H1 (cell line): ENCODE measurements around the gene ZBTB20. TPM values are rescaled to one million over a fixed set of nuclear protein-coding genes. Genes with fewer than 3 reads are reported as not detected.

Experiments used
- ASH2L ChIP-seq: fragments of 200-600, 300-600 bp; sonication (generic); IDR thresholded peaks from one replicate; pipeline ENCODE4 v1.7.1; 2017; ENCODE audit warnings: low read length
- CHD7 ChIP-seq: fragments of 300-600 bp; sonication (generic); IDR thresholded peaks from 2 replicates; pipeline ENCODE4 v1.7.1; 2012; ENCODE audit warnings: low read length, moderate library complexity, mild to moderate bottlenecking, inconsistent platforms; ENCODE audit not compliant: insufficient replicate concordance
- EGR1 ChIP-seq: IDR thresholded peaks from 2 replicates; pipeline ENCODE4 v1.6.1; 2011; ENCODE audit warnings: low read depth, low read length, borderline replicate concordance
- EZH2 ChIP-seq: fragments of 200-600 bp; sonication (generic); IDR thresholded peaks from 2 replicates; pipeline ENCODE4 v1.7.1; 2012; ENCODE audit warnings: low read depth, mild to moderate bottlenecking, moderate library complexity, low read length, inconsistent platforms; ENCODE audit not compliant: severe bottlenecking
- GTF2F1 ChIP-seq: IDR thresholded peaks from 2 replicates; pipeline ENCODE4 v1.6.1; 2012; ENCODE audit warnings: low read depth, low read length, improper control_type of control experiment, borderline replicate concordance
- HDAC6 ChIP-seq: IDR thresholded peaks from one replicate; pipeline ENCODE4 v1.7.1; 2012; ENCODE audit warnings: low read depth, mild to moderate bottlenecking, inconsistent platforms, low read length, moderate library complexity
- JUND ChIP-seq: IDR thresholded peaks from 2 replicates; pipeline ENCODE4 v1.6.1; 2011; ENCODE audit warnings: mild to moderate bottlenecking, improper control_type of control experiment, low read length
- SIN3A ChIP-seq, 2 experiments: IDR thresholded peaks in 1 of 2; conservative IDR thresholded peaks in 1 of 2; 2 replicates each; pipeline ENCODE4 v1.6.1; 2011 to 2012; ENCODE audit warnings: low read length in 2 of 2, improper control_type of control experiment in 1 of 2, low read depth in 1 of 2, mild to moderate bottlenecking in 1 of 2
- TCF12 ChIP-seq: IDR thresholded peaks from 2 replicates; pipeline ENCODE4 v1.6.1; 2011; ENCODE audit warnings: low read depth, mild to moderate bottlenecking, low read length
- polyA plus RNA-seq, 7 experiments: library from polyadenylated mRNA; depleted of rRNA in 3 of 7; stranded (reverse) in 5 of 7; unstranded in 2 of 7; fragments of >200 nt in 5 of 7; fragments of 200-250 nt in 2 of 7; gene quantifications; 1 replicate in 5 of 7; 2 replicates in 1 of 7; 4 replicates in 1 of 7; pipeline versions ENCODE4 v1.2.1 to v1.2.3, GENCODE V29; 2011 to 2013; ENCODE audit warnings: missing spikeins in 2 of 7, mixed read lengths in 2 of 7
- total RNA-seq: library from RNA; stranded (reverse); fragmentation: NEBNext Ultra II Directional; extraction: Animal tissue kit (Norgen Biotek cat#: 25700); gene quantifications from 2 replicates; pipeline ENCODE4 v1.2.1, GENCODE V29; 2021

ZBTB20 gene
- total and polyA plus RNA-seq, 2 of the 8 experiments (the other 6 are each of a cell fraction or from before 2014, with no cell fraction given) = 0.35 to 1.3 TPM

DNA sequence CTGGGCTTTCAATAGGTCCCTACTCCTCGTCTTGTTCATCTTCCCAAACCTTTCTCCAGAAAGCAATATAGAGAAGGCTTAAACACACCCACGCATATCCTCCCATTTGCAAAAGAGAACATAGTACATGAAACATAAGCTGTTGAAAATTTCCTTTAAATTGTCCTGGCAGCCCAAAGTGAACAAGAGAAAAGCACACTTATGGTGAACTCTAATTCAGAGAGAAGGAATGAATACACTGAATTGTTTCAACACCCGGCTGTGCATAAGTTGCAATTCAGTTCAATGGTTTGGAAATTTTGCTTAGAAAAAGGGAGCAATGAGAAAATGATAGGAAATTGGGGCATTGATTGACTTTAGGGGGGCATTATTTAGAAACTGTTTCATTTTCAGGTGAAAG lies 650.6 kb downstream of the ZBTB20 start (continued):
- no peak for TF ChIP-seq CHD7
- TF ChIP-seq GTF2F1 = no peak
- no peak for TF ChIP-seq ASH2L
- no peak for TF ChIP-seq EZH2
- TF ChIP-seq TCF12 = no peak
- TF ChIP-seq JUND = no peak
- no peak for TF ChIP-seq SIN3A (conservative IDR thresholded peaks at IDR 0.05 in 1 of 2, IDR thresholded peaks at IDR 0.05 in 1 of 2; ENCODE audit: low read depth in 1 of 2, low read length in 2 of 2)
- no peak for TF ChIP-seq HDAC6
- no peak for TF ChIP-seq EGR1
